ENCODE data around the gene MXI1.

Gene MXI1

GRCh38 chr10:110274072-110274627 is 66.7 kb downstream of the MXI1 start:
- no peak overlapping the region for H3K27ac ChIP-seq
- no peak for TF ChIP-seq CTCF (conservative IDR thresholded peaks at IDR 0.05)

- no peak for TF ChIP-seq CTCF (conservative IDR thresholded peaks at IDR 0.05)
- H3K27ac ChIP-seq = no peak overlapping the region
Measured at GRCh38 chr10:110274647-110275046, 67.2 kb downstream of the MXI1 start.

GRCh38 chr10:110275128-110275729 is 67.8 kb downstream of the MXI1 start:
- no peak overlapping the region for H3K27ac ChIP-seq
- no peak for TF ChIP-seq CTCF (conservative IDR thresholded peaks at IDR 0.05)

- TF ChIP-seq CTCF (conservative IDR thresholded peaks at IDR 0.05) = no peak
- H3K27ac ChIP-seq = no peak overlapping the region
Measured at GRCh38 chr10:110276603-110277002, 69.2 kb downstream of the MXI1 start.

- H3K27ac ChIP-seq = no peak overlapping the region
- no peak for TF ChIP-seq CTCF (conservative IDR thresholded peaks at IDR 0.05)
Measured at GRCh38 chr10:110277591-110277990, 70.2 kb downstream of the MXI1 start.

GRCh38 chr10:110278562-110279406 is 71.4 kb downstream of the MXI1 start:
- no peak for TF ChIP-seq CTCF (conservative IDR thresholded peaks at IDR 0.05)
- H3K27ac ChIP-seq = 0 out of 2 replicates have a peak overlapping the region, but pooled peaks have one; percentile 34

GRCh38 chr10:110279407-110279986 is 72.1 kb downstream of the MXI1 start:
- TF ChIP-seq CTCF (conservative IDR thresholded peaks at IDR 0.05) = peak; percentile 85
- H3K27ac ChIP-seq = 0 out of 2 replicates have a peak overlapping the region, but pooled peaks have one; percentile 34

Measured in VCaP (cell line).